RKO (cell line): ENCODE results near the gene AQP7.
"Not testable (repeated sequence)": the region's sequence is repeated elsewhere in the genome, so short reads cannot be mapped to it uniquely, and the experiment has no call there.

ENCODE experiments used
- DNase-seq: peaks from one replicate; pipeline ENCODE4 v3.0.0-alpha.2; 2016; ENCODE audit warnings: low spot score

The AQP7 gene

GRCh38 chr9:33433871-33434270 lies 31.5 kb upstream of the AQP7 start:
- no peak for DNase-seq

GRCh38 chr9:33431420-33431819 lies 29.1 kb upstream of the AQP7 start:
- no peak for DNase-seq

- no peak for DNase-seq
These were observed 28.6 kb upstream of the AQP7 start for GRCh38 chr9:33430942-33431341.

- no peak for DNase-seq
These were observed 27.1 kb upstream of the AQP7 start for GRCh38 chr9:33429256-33429985.

GRCh38 chr9:33426843-33427293 lies 24.5 kb upstream of the AQP7 start:
- no peak for DNase-seq

- no peak for DNase-seq
These were observed 22.8 kb upstream of the AQP7 start for GRCh38 chr9:33425128-33425533.

- DNase-seq, result not testable (repeated sequence)
These were observed 22.1 kb upstream of the AQP7 start for GRCh38 chr9:33424492-33424891.

- DNase-seq, result not testable (repeated sequence)
These were observed 21.7 kb upstream of the AQP7 start for GRCh38 chr9:33424043-33424442.

GRCh38 chr9:33419708-33420303 lies 17.4 kb upstream of the AQP7 start:
- DNase-seq, result no peak

- no peak for DNase-seq
These were observed 15.7 kb upstream of the AQP7 start for GRCh38 chr9:33418090-33418489.

- DNase-seq, result no peak
These were observed 14.6 kb upstream of the AQP7 start for GRCh38 chr9:33416996-33417395.

- no peak for DNase-seq
These were observed 13.2 kb upstream of the AQP7 start for GRCh38 chr9:33415501-33416038.

GRCh38 chr9:33414889-33415500 lies 12.6 kb upstream of the AQP7 start:
- no peak for DNase-seq

GRCh38 chr9:33414268-33414667 lies 11.9 kb upstream of the AQP7 start:
- no peak for DNase-seq

- no peak for DNase-seq
These were observed 5.7 kb upstream of the AQP7 start for GRCh38 chr9:33408087-33408486.

GRCh38 chr9:33407061-33407460 lies 4.7 kb upstream of the AQP7 start:
- no peak for DNase-seq

- no peak for DNase-seq
These were observed 2.5 kb upstream of the AQP7 start for GRCh38 chr9:33404788-33405362.

- DNase-seq, result no peak
These were observed 1.8 kb upstream of the AQP7 start for GRCh38 chr9:33403941-33404787.

GRCh38 chr9:33401809-33402208 lies 559 bp downstream of the AQP7 start:
- DNase-seq, result not testable (repeated sequence)

GRCh38 chr9:33399047-33399446 lies 3.3 kb downstream of the AQP7 start:
- not testable (repeated sequence) for DNase-seq

- not testable (repeated sequence) for DNase-seq
These were observed 4.6 kb downstream of the AQP7 start for GRCh38 chr9:33397801-33398200.
